Peyer's patch (tissue), 4 donors: ENCODE measurements around the gene MFN1. TPM values are rescaled to one million over a fixed set of nuclear protein-coding genes. Genes with fewer than 3 reads are reported as not detected.

ENCODE experiments used
- DNase-seq, 3 donors: peaks; one replicate each; pipeline ENCODE4 v3.0.0-alpha.2; 2017 to 2019
- H3K27ac ChIP-seq, 4 donors: fragments of 200-600 bp; sonication (generic); one replicate each; pipeline ENCODE4 v1.5.1; 2016 to 2019
- H3K27me3 ChIP-seq, 2 donors: fragments of 200-600 bp; sonication (generic); one replicate each; pipeline ENCODE4 v1.5.1; 2019
- H3K36me3 ChIP-seq, 3 donors: fragments of 200-600 bp; sonication (generic); one replicate each; pipeline ENCODE4 v1.5.1; 2016 to 2019
- H3K4me1 ChIP-seq, 4 donors: fragments of 200-600 bp; sonication (generic); one replicate each; pipeline ENCODE4 v1.5.1; 2016 to 2019
- H3K4me3 ChIP-seq, 4 donors: fragments of 200-600 bp; sonication (generic); 1 replicate in 3 of 4; 2 replicates in 1 of 4; pipeline ENCODE4 v1.5.1; 2016 to 2019; ENCODE audit warnings: mild to moderate bottlenecking in 1 of 4
- H3K9me3 ChIP-seq, 4 donors: fragments of 200-600 bp; sonication (generic); one replicate each; pipeline ENCODE4 v1.5.1; 2016 to 2019; ENCODE audit warnings: mild to moderate bottlenecking in 1 of 4
- CTCF ChIP-seq, 6 experiments: fragments of 450-650 bp in 4 of 6; fragments of 200-600 bp in 2 of 6; sonication (generic) in 1 of 6; IDR thresholded peaks; one replicate each; pipeline ENCODE4 v1.5.1; 2017 to 2019; ENCODE audit warnings: antibody characterized with exemption in 6 of 6, mild to moderate bottlenecking in 3 of 6, moderate library complexity in 1 of 6
- POLR2A ChIP-seq, 2 donors: fragments of 450-650 bp; IDR thresholded peaks; one replicate each; pipeline ENCODE4 v1.5.1; 2017; ENCODE audit warnings: antibody characterized with exemption in 2 of 2, mild to moderate bottlenecking in 2 of 2, moderate library complexity in 2 of 2
- total RNA-seq, 4 donors: library from RNA; depleted of rRNA; stranded (reverse); fragments of >200 nt; gene quantifications; one replicate each; pipeline ENCODE4 v1.1.0, GENCODE V29; 2016

MFN1 gene
- total RNA-seq, 4 donors from 2014 or later: 34.0 to 124 (median 45.3) TPM

DNA sequence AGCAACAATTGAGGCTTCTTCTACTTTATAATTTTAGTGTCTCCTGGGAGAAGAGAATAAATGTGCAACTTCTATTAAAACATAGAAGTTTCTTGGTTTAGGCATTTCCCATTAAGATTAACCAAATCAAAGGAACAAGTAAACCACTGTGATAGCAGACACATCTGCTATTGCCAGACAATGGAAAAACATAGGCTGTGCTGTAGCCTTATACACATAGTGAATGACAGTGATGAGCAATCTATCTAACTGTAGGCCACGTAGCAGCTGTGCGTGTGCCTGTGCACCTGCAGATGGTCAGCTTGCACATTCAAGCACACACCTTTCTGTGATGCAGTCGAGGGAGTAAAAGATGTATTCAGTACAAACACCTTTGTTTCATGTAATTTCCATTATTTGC lies 71.1 kb downstream of the MFN1 start:
- DNase-seq: no peak
- no peaks in the 10 kb centered on the region for H3K27me3 ChIP-seq
- H3K4me1 ChIP-seq: no peaks in the 10 kb centered on the region
- no peak for TF ChIP-seq CTCF (IDR thresholded peaks at IDR 0.05)
- TF ChIP-seq POLR2A (IDR thresholded peaks at IDR 0.05): no peak
- peaks cover 0 to under 1% (median 0%) of the 10 kb centered on the region in 3 donors for H3K36me3 ChIP-seq
- H3K27ac ChIP-seq: no peak overlapping the region
- no peaks in the 10 kb centered on the region for H3K9me3 ChIP-seq
- H3K4me3 ChIP-seq: no peak overlapping the region

- DNase-seq: no peak
- H3K27me3 ChIP-seq: no peaks in the 10 kb centered on the region
- TF ChIP-seq POLR2A (IDR thresholded peaks at IDR 0.05) (no peak), CTCF (IDR thresholded peaks at IDR 0.05) (peak in 4 of 6 experiments; percentile 14 to 28 (median 26))
- H3K4me1 ChIP-seq: no peaks in the 10 kb centered on the region
- peaks cover 0 to 10% (median 0%) of the 10 kb centered on the region in 3 donors for H3K36me3 ChIP-seq
- no peak overlapping the region for H3K27ac ChIP-seq
- H3K4me3 ChIP-seq: no peak overlapping the region
- no peaks in the 10 kb centered on the region for H3K9me3 ChIP-seq
Observed at GRCh38 chr3:179421500-179421899, 74.0 kb downstream of the MFN1 start.

DNA sequence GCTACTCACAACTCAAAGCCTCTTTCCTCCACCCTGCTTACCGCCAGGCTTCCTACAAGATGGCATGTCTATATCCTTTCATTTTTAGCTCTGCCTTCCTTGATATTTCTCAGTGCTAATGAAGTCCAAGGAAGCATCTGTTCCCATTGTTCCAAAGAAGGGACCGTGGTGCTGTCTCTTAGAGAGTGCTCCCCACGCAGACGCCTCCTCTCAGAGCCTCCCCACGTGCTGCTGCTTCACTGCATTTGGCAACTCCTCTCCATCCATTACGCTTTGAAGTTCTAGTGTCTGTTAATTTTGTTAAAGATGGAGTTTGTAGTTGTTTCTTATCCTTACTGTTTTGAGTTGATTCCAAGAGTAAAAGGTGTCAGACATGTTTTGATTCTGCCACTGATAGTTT lies 77.6 kb downstream of the MFN1 start:
- no peak for DNase-seq
- no peak overlapping the region for H3K4me3 ChIP-seq
- no peak for TF ChIP-seq POLR2A (IDR thresholded peaks at IDR 0.05)
- no peaks in the 10 kb centered on the region for H3K27me3 ChIP-seq
- no peak overlapping the region for H3K27ac ChIP-seq
- H3K36me3 ChIP-seq: peaks cover 0 to 10% (median 0%) of the 10 kb centered on the region in 3 donors
- H3K9me3 ChIP-seq: no peaks in the 10 kb centered on the region
- no peaks in the 10 kb centered on the region for H3K4me1 ChIP-seq

GRCh38 chr3:179428876-179429548 lies 81.5 kb downstream of the MFN1 start:
- DNase-seq: no peak
- TF ChIP-seq POLR2A (IDR thresholded peaks at IDR 0.05) (no peak), CTCF (IDR thresholded peaks at IDR 0.05) (no peak)
- Histone ChIP-seq H3K9me3 (no peaks in the 10 kb centered on the region), H3K27me3 (no peaks in the 10 kb centered on the region), H3K36me3 (peaks cover 0 to 6% (median 0%) of the 10 kb centered on the region in 3 donors), H3K27ac (no peak overlapping the region), H3K4me1 (peaks cover 0 to 13% (median 3%) of the 10 kb centered on the region in 4 donors), H3K4me3 (no peak overlapping the region)

- no peak for TF ChIP-seq CTCF (IDR thresholded peaks at IDR 0.05)
- TF ChIP-seq POLR2A (IDR thresholded peaks at IDR 0.05): no peak
- Histone ChIP-seq H3K4me3 (no peak overlapping the region), H3K27me3 (no peaks in the 10 kb centered on the region), H3K4me1 (peaks cover 0 to 13% (median 3%) of the 10 kb centered on the region in 4 donors), H3K27ac (no peak overlapping the region), H3K9me3 (no peaks in the 10 kb centered on the region), H3K36me3 (no peaks in the 10 kb centered on the region)
- no peak for DNase-seq
Observed at GRCh38 chr3:179430277-179430870, 82.9 kb downstream of the MFN1 start.

DNA sequence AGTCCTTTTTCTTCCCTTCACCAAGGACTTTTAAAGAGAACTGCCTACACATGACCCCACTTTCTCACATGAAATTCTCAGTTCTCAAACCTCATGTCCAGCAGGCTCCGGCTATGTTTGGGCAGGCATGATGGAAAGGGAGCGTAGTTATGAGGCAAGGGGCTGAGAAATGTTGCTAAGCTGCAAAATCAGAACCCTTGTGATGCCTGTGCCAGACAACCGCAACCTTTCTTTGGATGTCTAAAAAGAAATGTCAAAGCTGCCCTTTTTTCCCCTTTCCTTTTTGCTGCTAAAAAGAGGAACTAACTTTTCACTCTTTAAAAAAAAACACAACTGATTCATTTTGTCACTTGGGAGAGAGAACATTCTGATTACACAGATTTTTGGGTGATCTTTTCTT lies 84.5 kb downstream of the MFN1 start:
- Histone ChIP-seq H3K9me3 (no peaks in the 10 kb centered on the region), H3K4me3 (no peak overlapping the region), H3K27ac (peak overlapping the region in 1 of 4 donors; percentile 31), H3K4me1 (peaks cover 0 to 13% (median 3%) of the 10 kb centered on the region in 4 donors), H3K27me3 (no peaks in the 10 kb centered on the region), H3K36me3 (no peaks in the 10 kb centered on the region)
- no peak for DNase-seq
- TF ChIP-seq POLR2A (IDR thresholded peaks at IDR 0.05): no peak
- no peak for TF ChIP-seq CTCF (IDR thresholded peaks at IDR 0.05)
